Spleen (tissue), 11 donors: ENCODE results near the gene AGBL1. TPM values are rescaled to one million over a fixed set of nuclear protein-coding genes. Genes with fewer than 3 reads are reported as not detected.

Experiments
- DNase-seq: peaks from one replicate; pipeline ENCODE4 v3.0.0-alpha.2; 2020
- H3K27ac ChIP-seq, 8 donors: fragments of 200-600 bp; sonication (generic) in 7 of 8; 1 replicate in 4 of 8; 2 replicates in 4 of 8; pipeline versions ENCODE4 v1.5.0 to v1.8.0; 2016 to 2021; ENCODE audit warnings: inconsistent platforms in 4 of 8, mild to moderate bottlenecking in 4 of 8, moderate library complexity in 1 of 8
- H3K27me3 ChIP-seq, 7 donors: fragments of 200-600 bp; sonication (generic) in 6 of 7; replicated peaks in 1 of 7; 1 replicate in 4 of 7; 2 replicates in 3 of 7; pipeline versions ENCODE4 v1.5.0 to v1.8.0; 2016 to 2021; ENCODE audit warnings: inconsistent platforms in 3 of 7, mild to moderate bottlenecking in 1 of 7
- H3K36me3 ChIP-seq, 6 donors: fragments of 200-600 bp; sonication (generic) in 5 of 6; 1 replicate in 4 of 6; 2 replicates in 2 of 6; pipeline versions ENCODE4 v1.5.0 to v1.8.0; 2016 to 2021; ENCODE audit warnings: inconsistent platforms in 2 of 6
- H3K4me1 ChIP-seq, 6 donors: fragments of 200-600 bp; sonication (generic) in 5 of 6; 1 replicate in 3 of 6; 2 replicates in 3 of 6; pipeline versions ENCODE4 v1.5.0 to v1.8.0; 2016 to 2021; ENCODE audit warnings: inconsistent platforms in 3 of 6
- H3K4me3 ChIP-seq, 8 donors: fragments of 200-600 bp; sonication (generic) in 7 of 8; 1 replicate in 4 of 8; 2 replicates in 4 of 8; pipeline versions ENCODE4 v1.5.0 to v1.8.0; 2016 to 2021; ENCODE audit warnings: inconsistent platforms in 4 of 8, mild to moderate bottlenecking in 4 of 8, moderate library complexity in 2 of 8
- H3K9me3 ChIP-seq, 8 donors: fragments of 200-600 bp; sonication (generic) in 7 of 8; 1 replicate in 4 of 8; 2 replicates in 4 of 8; pipeline versions ENCODE4 v1.5.0 to v1.8.0; 2016 to 2021; ENCODE audit warnings: inconsistent platforms in 4 of 8
- POLR2A ChIP-seq, 3 donors: fragments of 450-650 bp; IDR thresholded peaks; one replicate each; pipeline ENCODE4 v1.5.1; 2017; ENCODE audit warnings: antibody characterized with exemption in 3 of 3, mild to moderate bottlenecking in 1 of 3
- POLR2AphosphoS5 ChIP-seq, 3 donors: sonication (generic); formaldehyde crosslinking; IDR thresholded peaks; one replicate each; pipeline ENCODE4 v1.5.1; 2017; ENCODE audit warnings: antibody characterized with exemption in 3 of 3
- WGBS, 5 donors: extraction: QIAGEN DNeasy Blood & Tissue Kit in 3 of 5; methylation state at CpG; one replicate each; pipeline versions ENCODE4 v1.1.5 to v1.1.7; 2013 to 2018; 5-methylcytosine and 5-hydroxymethylcytosine counted together
- intact Hi-C: fragments of 100-400 bp; cut with DNase I; formaldehyde crosslinking; loops from one replicate; pipeline ENCODE4 v1.15.0; 2023; ENCODE audit warnings: low total_unique reads
- polyA plus RNA-seq, 3 donors: library from polyadenylated mRNA; stranded (reverse); fragments of 200-250 nt; gene quantifications; one replicate each; pipeline ENCODE4 v1.2.1, GENCODE V29; 2013
- total RNA-seq, 7 donors: library from RNA; depleted of rRNA in 3 of 7; stranded (reverse); fragments of >200 nt in 3 of 7; fragmentation: NEBNext Ultra II Directional in 4 of 7; extraction: Animal tissue kit (Norgen Biotek cat#: 25700) in 4 of 7; gene quantifications; one replicate each; pipeline versions ENCODE4 v1.1.0 to v1.2.1, GENCODE V29; 2016 to 2021
- TF ChIP-seq, protein P1 (sequence below), 11 experiments: fragments of 200-600 bp in 7 of 11; fragments of 450-650 bp in 4 of 11; sonication (generic) in 4 of 11; IDR thresholded peaks in 8 of 11; conservative IDR thresholded peaks in 3 of 11; 1 replicate in 7 of 11; 2 replicates in 4 of 11; pipeline versions ENCODE4 v1.4.0 to v1.8.0; 2016 to 2021; ENCODE audit warnings: antibody characterized with exemption in 11 of 11, inconsistent platforms in 4 of 11, mild to moderate bottlenecking in 1 of 11
- donor health status: healthy with polysubstance abuse.
- donor health status: DM: no; HTN: no; CAD: no; lungs with moderate emphysema.
- donor health status: DM: no; HTN: no; CAD: no.
- donor health status: Bipolar disorder and iron deficiency.
- donor health status: healthy.
- donor health status: DM: no; HTN: no; CAD: no.
- donor health status: DM: yes; HTN: yes; CAD: no.

The AGBL1 gene
- total and polyA plus RNA-seq, 10 donors, result not detected

DNA sequence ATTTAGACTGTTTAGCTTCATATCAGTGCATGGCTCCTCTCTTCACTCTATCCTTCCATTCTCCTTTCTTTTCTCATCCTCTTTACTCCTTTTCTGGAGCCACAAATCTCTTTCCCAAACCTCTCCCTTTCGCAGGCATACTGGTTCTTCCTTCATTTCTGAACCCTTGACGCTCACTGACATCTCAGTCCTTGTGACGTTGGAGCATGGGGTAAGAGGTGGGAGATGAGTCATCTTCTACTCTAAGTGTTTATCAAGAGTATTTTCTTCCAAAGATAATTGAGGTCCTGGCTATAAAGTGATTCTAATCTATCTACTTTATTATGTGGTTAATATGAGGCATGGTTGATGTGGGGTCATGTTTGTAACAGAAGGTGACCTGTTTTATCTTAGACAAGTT is 414.2 kb downstream of the AGBL1 start:
- no peak overlapping the region for H3K27ac ChIP-seq
- 55 to 89% (median 59%) methylated on average over 3 of the region's 3 CpGs for WGBS, 5 donors
- no peak for DNase-seq
- no peak overlapping the region for H3K4me3 ChIP-seq
- no peak for TF ChIP-seq POLR2AphosphoS5 (IDR thresholded peaks at IDR 0.05)
- TF ChIP-seq, protein P1, sequence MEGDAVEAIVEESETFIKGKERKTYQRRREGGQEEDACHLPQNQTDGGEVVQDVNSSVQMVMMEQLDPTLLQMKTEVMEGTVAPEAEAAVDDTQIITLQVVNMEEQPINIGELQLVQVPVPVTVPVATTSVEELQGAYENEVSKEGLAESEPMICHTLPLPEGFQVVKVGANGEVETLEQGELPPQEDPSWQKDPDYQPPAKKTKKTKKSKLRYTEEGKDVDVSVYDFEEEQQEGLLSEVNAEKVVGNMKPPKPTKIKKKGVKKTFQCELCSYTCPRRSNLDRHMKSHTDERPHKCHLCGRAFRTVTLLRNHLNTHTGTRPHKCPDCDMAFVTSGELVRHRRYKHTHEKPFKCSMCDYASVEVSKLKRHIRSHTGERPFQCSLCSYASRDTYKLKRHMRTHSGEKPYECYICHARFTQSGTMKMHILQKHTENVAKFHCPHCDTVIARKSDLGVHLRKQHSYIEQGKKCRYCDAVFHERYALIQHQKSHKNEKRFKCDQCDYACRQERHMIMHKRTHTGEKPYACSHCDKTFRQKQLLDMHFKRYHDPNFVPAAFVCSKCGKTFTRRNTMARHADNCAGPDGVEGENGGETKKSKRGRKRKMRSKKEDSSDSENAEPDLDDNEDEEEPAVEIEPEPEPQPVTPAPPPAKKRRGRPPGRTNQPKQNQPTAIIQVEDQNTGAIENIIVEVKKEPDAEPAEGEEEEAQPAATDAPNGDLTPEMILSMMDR (IDR thresholded peaks at IDR 0.05 in 8 of 11, conservative IDR thresholded peaks at IDR 0.05 in 3 of 11), result no peak
- no peak for TF ChIP-seq POLR2A (IDR thresholded peaks at IDR 0.05)
- no peaks in the 10 kb centered on the region for H3K36me3 ChIP-seq
- no peaks in the 10 kb centered on the region for H3K4me1 ChIP-seq
- H3K9me3 ChIP-seq, result no peaks in the 10 kb centered on the region
- intact Hi-C loops, result no loop called here
- H3K27me3 ChIP-seq, result no peaks in the 10 kb centered on the region

GRCh38 chr15:86494475-86494874 is 414.8 kb downstream of the AGBL1 start:
- H3K36me3 ChIP-seq, result no peaks in the 10 kb centered on the region
- H3K9me3 ChIP-seq, result no peaks in the 10 kb centered on the region
- H3K4me1 ChIP-seq, result no peaks in the 10 kb centered on the region
- no peak for DNase-seq
- no peaks in the 10 kb centered on the region for H3K27me3 ChIP-seq
- 82 to 93% (median 91%) methylated on average over 1 of the region's 1 CpG for WGBS, 5 donors
- H3K27ac ChIP-seq, result no peak overlapping the region
- TF ChIP-seq POLR2AphosphoS5 (IDR thresholded peaks at IDR 0.05) (no peak), POLR2A (IDR thresholded peaks at IDR 0.05) (no peak)
- TF ChIP-seq, protein P1 (IDR thresholded peaks at IDR 0.05 in 8 of 11, conservative IDR thresholded peaks at IDR 0.05 in 3 of 11), result no peak
- H3K4me3 ChIP-seq, result no peak overlapping the region
- intact Hi-C loops, result no loop called here

- DNase-seq, result no peak
- Histone ChIP-seq H3K4me1 (no peaks in the 10 kb centered on the region), H3K9me3 (peaks cover 0 to 17% (median 6%) of the 10 kb centered on the region in 8 donors), H3K36me3 (no peaks in the 10 kb centered on the region), H3K27me3 (peaks cover 0 to under 1% (median 0%) of the 10 kb centered on the region in 7 donors), H3K27ac (no peak overlapping the region), H3K4me3 (no peak overlapping the region)
- TF ChIP-seq POLR2A (IDR thresholded peaks at IDR 0.05), result no peak
- 9 to 41% (median 18%) methylated on average over 1 of the region's 1 CpG for WGBS, 5 donors
- intact Hi-C loops, result no loop called here
Measured at GRCh38 chr15:86502301-86502700, 422.6 kb downstream of the AGBL1 start.

- no peak for DNase-seq
- 86 to 98% (median 89%) methylated on average over 2 of the region's 2 CpGs for WGBS, 5 donors
- peaks cover 0 to 17% (median 6%) of the 10 kb centered on the region in 8 donors for H3K9me3 ChIP-seq
- no peak overlapping the region for H3K27ac ChIP-seq
- TF ChIP-seq POLR2A (IDR thresholded peaks at IDR 0.05), result no peak
- TF ChIP-seq, protein P1 (IDR thresholded peaks at IDR 0.05 in 8 of 11, conservative IDR thresholded peaks at IDR 0.05 in 3 of 11), result no peak
- TF ChIP-seq POLR2AphosphoS5 (IDR thresholded peaks at IDR 0.05), result no peak
- intact Hi-C loops, result no loop called here
- H3K27me3 ChIP-seq, result peaks cover 0 to 5% (median 0%) of the 10 kb centered on the region in 7 donors
- H3K36me3 ChIP-seq, result no peaks in the 10 kb centered on the region
- no peak overlapping the region for H3K4me3 ChIP-seq
- no peaks in the 10 kb centered on the region for H3K4me1 ChIP-seq
Measured at GRCh38 chr15:86505951-86506350, 426.3 kb downstream of the AGBL1 start.

DNA sequence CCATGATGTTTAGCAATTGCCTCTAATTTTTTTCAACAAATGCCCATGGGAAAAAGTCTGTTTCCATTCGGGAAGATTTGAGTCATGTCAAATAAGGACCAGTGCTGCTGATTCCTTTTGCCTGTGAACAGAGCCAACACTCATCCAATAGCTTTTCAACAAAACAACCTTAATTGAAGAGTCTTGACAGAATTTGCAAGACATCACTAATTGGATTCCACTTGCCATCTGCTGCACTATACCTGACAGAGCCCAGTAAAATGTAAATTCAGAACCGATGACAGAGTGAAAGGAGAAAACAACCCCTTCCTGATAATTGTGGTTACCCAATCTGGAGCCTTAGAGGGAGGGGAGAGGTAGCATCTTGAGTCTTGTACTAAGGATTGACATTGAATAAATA is 426.7 kb downstream of the AGBL1 start:
- H3K4me3 ChIP-seq, result no peak overlapping the region
- H3K27me3 ChIP-seq, result peaks cover 0 to 5% (median 0%) of the 10 kb centered on the region in 7 donors
- intact Hi-C loops, result no loop called here
- peaks cover 0 to 17% (median 6%) of the 10 kb centered on the region in 8 donors for H3K9me3 ChIP-seq
- H3K36me3 ChIP-seq, result no peaks in the 10 kb centered on the region
- DNase-seq, result no peak
- TF ChIP-seq POLR2A (IDR thresholded peaks at IDR 0.05), result no peak
- TF ChIP-seq, protein P1 (IDR thresholded peaks at IDR 0.05 in 8 of 11, conservative IDR thresholded peaks at IDR 0.05 in 3 of 11), result no peak
- no peak for TF ChIP-seq POLR2AphosphoS5 (IDR thresholded peaks at IDR 0.05)
- WGBS, 5 donors, result 62 to 76% (median 71%) methylated on average over 2 of the region's 2 CpGs
- H3K4me1 ChIP-seq, result no peaks in the 10 kb centered on the region
- H3K27ac ChIP-seq, result no peak overlapping the region
